Gastrocnemius medialis (tissue), 4 donors: ENCODE measurements around the gene NRTN. TPM values are rescaled to one million over a fixed set of nuclear protein-coding genes. Genes with fewer than 3 reads are reported as not detected.

ENCODE experiments used
- ATAC-seq, 2 donors: fragments of 150-250 bp; one replicate each; pipeline ENCODE4 v1.9.1; 2016
- DNase-seq, 2 donors: peaks; one replicate each; pipeline ENCODE4 v3.0.0-alpha.2; 2019
- H3K27ac ChIP-seq, 4 donors: fragments of 200-600 bp; sonication (generic); 1 replicate in 1 of 4; 2 replicates in 3 of 4; pipeline ENCODE4 v1.5.1; 2016 to 2018; ENCODE audit warnings: mild to moderate bottlenecking in 2 of 4, moderate library complexity in 1 of 4
- H3K27me3 ChIP-seq, 3 donors: fragments of 200-600 bp; sonication (generic) in 2 of 3; 1 replicate in 1 of 3; 2 replicates in 2 of 3; pipeline versions ENCODE4 v1.5.1 to v1.6.0; 2016 to 2019; ENCODE audit warnings: mild to moderate bottlenecking in 1 of 3, moderate library complexity in 1 of 3
- H3K36me3 ChIP-seq, 2 donors: fragments of 200-600 bp; sonication (generic) in 1 of 2; one replicate each; pipeline ENCODE4 v1.5.1; 2017 to 2018
- H3K4me1 ChIP-seq, 2 donors: fragments of 200-600 bp; sonication (generic) in 1 of 2; one replicate each; pipeline ENCODE4 v1.5.1; 2016 to 2017; ENCODE audit warnings: mild to moderate bottlenecking in 2 of 2
- H3K4me3 ChIP-seq, 4 donors: fragments of 200-600 bp; sonication (generic) in 3 of 4; 1 replicate in 1 of 4; 2 replicates in 3 of 4; pipeline ENCODE4 v1.5.1; 2016 to 2019; ENCODE audit warnings: mild to moderate bottlenecking in 2 of 4
- H3K9me3 ChIP-seq, 3 donors: fragments of 200-600 bp; sonication (generic) in 2 of 3; 1 replicate in 1 of 3; 2 replicates in 2 of 3; pipeline ENCODE4 v1.5.1; 2016 to 2019
- CTCF ChIP-seq, 5 experiments: fragments of 450-650 bp in 3 of 5; fragments of 200-600 bp in 2 of 5; sonication (generic) in 2 of 5; IDR thresholded peaks in 4 of 5; conservative IDR thresholded peaks in 1 of 5; 1 replicate in 4 of 5; 2 replicates in 1 of 5; pipeline ENCODE4 v1.5.1; 2016 to 2019; ENCODE audit warnings: antibody characterized with exemption in 5 of 5, mild to moderate bottlenecking in 3 of 5, moderate library complexity in 3 of 5
- POLR2A ChIP-seq, 2 donors: fragments of 450-650 bp; IDR thresholded peaks; one replicate each; pipeline ENCODE4 v1.6.1; 2017; ENCODE audit warnings: antibody characterized with exemption in 2 of 2, mild to moderate bottlenecking in 2 of 2, moderate library complexity in 2 of 2
- in situ Hi-C, 4 donors: fragments of 200-750 bp; cut with MboI; loops; one replicate each; pipeline versions ENCODE4 v1.15.0 to v1.8.0; 2017; ENCODE audit warnings: low sequenced_read_pairs in 4 of 4
- intact Hi-C: fragments of 100-400 bp; cut with DNase I; formaldehyde crosslinking; loops from one replicate; pipeline ENCODE4 v1.15.1; 2023; ENCODE audit warnings: low total_unique reads
- total RNA-seq, 4 donors: library from RNA; depleted of rRNA; stranded (reverse); fragments of >200 nt; gene quantifications; one replicate each; pipeline versions ENCODE4 v1.1.0 to v1.2.3, GENCODE V29; 2016

The NRTN gene
- total RNA-seq, 4 donors from 2014 or later: not detected

GRCh38 chr19:5829567-5830310 is 24.9 kb downstream of the NRTN start:
- no peak overlapping the region for H3K27ac ChIP-seq
- no peak for DNase-seq
- H3K9me3 ChIP-seq: no peaks in the 10 kb centered on the region
- ATAC-seq: no peak
- intact Hi-C loops: no loop called here
- H3K36me3 ChIP-seq: no peaks in the 10 kb centered on the region
- no peak overlapping the region for H3K4me3 ChIP-seq
- in situ Hi-C loops: no loop called here
- no peak for TF ChIP-seq POLR2A (IDR thresholded peaks at IDR 0.05)
- TF ChIP-seq CTCF (IDR thresholded peaks at IDR 0.05 in 4 of 5, conservative IDR thresholded peaks at IDR 0.05 in 1 of 5): no peak
- H3K27me3 ChIP-seq: peaks cover 44 to 65% (median 46%) of the 10 kb centered on the region in 3 donors
- H3K4me1 ChIP-seq: no peaks in the 10 kb centered on the region

- DNase-seq (no peak), ATAC-seq (no peak)
- Histone ChIP-seq H3K9me3 (no peaks in the 10 kb centered on the region), H3K4me1 (no peaks in the 10 kb centered on the region), H3K27ac (no peak overlapping the region), H3K36me3 (no peaks in the 10 kb centered on the region), H3K27me3 (peaks cover 43 to 62% (median 47%) of the 10 kb centered on the region in 3 donors), H3K4me3 (no peak overlapping the region)
- TF ChIP-seq CTCF (IDR thresholded peaks at IDR 0.05 in 4 of 5, conservative IDR thresholded peaks at IDR 0.05 in 1 of 5): no peak
- no peak for TF ChIP-seq POLR2A (IDR thresholded peaks at IDR 0.05)
- intact Hi-C loops: no loop called here
- in situ Hi-C loops: no loop called here
Observed at GRCh38 chr19:5831159-5831558, 26.3 kb downstream of the NRTN start.

GRCh38 chr19:5832061-5832460 is 27.2 kb downstream of the NRTN start:
- DNase-seq: no peak
- intact Hi-C loops: no loop called here
- ATAC-seq: no peak

GRCh38 chr19:5832527-5833216 is 27.8 kb downstream of the NRTN start:
- Histone ChIP-seq H3K36me3 (no peaks in the 10 kb centered on the region), H3K27me3 (peaks cover 30 to 52% (median 40%) of the 10 kb centered on the region in 3 donors), H3K4me3 (no peak overlapping the region), H3K9me3 (no peaks in the 10 kb centered on the region), H3K27ac (no peak overlapping the region), H3K4me1 (no peaks in the 10 kb centered on the region)
- TF ChIP-seq POLR2A (IDR thresholded peaks at IDR 0.05): no peak
- TF ChIP-seq CTCF (IDR thresholded peaks at IDR 0.05 in 4 of 5, conservative IDR thresholded peaks at IDR 0.05 in 1 of 5): no peak
- intact Hi-C loops (no loop called here), in situ Hi-C loops (no loop called here)
- DNase-seq (no peak), ATAC-seq (no peak)

More at GRCh38 chr19:5832061-5832460, 27.2 kb downstream of the NRTN start:
- Histone ChIP-seq H3K27ac (no peak overlapping the region), H3K36me3 (no peaks in the 10 kb centered on the region), H3K9me3 (no peaks in the 10 kb centered on the region), H3K4me1 (no peaks in the 10 kb centered on the region), H3K27me3 (peaks cover 34 to 57% (median 43%) of the 10 kb centered on the region in 3 donors), H3K4me3 (no peak overlapping the region)
- no peak for TF ChIP-seq CTCF (IDR thresholded peaks at IDR 0.05 in 4 of 5, conservative IDR thresholded peaks at IDR 0.05 in 1 of 5)
- TF ChIP-seq POLR2A (IDR thresholded peaks at IDR 0.05): no peak
- in situ Hi-C loops: no loop called here
